ENCODE data around the gene GABARAPL2.
A peak's percentile ranks its signal among the peaks of the same experiment; 100 is the strongest.

The GABARAPL2 gene

DNA sequence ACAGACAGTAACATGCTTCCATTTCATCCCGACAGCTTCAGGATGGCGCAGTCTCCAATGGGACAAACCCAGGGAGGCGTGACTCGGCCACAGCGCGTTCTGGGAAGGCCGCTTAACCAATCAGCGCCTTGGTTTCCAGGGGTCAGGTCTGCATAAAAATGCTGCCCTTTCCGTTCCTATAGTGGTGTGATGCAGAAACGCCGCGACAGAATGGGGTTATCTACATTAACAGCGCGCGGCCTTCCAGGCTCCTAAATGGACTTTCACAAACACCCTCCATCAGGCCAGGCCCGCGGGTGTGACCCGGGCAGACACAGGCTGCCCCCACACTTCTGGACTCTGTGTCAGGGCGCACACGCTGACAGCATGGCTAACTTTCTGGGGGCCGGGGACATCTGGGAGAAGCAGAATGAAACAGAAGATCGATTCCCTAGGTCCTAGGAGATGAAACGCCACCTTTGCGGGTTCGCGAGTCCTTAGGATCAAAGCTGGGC lies 10.9 kb upstream of the GABARAPL2 start:
- DNase-seq (ENCODE audit: low read depth): peak; percentile 90

DNA sequence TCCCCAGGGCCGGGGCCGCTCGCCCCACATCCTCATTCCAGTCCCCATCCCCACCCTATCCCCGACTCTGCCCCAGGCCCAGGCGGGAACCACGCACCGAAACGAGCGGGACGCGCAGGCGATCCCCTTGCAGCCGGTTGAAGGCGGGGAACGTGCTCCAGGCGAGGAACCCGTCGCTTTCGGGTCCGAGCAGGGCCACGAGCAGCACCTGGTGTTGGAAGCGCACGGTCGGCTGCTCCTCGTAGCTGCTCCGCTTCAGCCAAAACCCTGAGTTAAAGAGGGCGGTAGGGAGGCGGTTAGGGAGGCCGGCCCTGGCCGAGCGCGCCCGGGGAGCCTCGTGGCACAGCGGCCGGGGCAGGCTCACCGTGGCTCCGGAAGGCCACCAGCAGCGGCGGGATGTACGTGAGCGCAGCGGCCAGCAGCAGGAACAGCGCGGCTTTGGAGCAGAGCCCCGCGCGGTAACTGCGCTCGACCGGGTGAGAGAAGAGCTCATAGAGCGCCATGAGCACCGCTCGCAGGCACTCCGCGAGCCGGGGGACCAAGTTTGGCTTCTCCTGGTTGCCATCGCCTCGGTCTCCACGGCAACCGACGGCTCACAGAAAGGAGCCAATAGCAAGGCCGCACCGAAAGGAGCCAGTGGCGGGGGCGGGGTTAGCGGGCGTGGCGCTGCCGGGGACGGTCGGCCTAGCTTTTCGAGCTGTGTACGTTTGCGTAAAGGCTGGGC lies 10.3 kb upstream of the GABARAPL2 start, which contains the start of gene TMEM231:
TMEM231 (minus strand) TSS at position 546 of the 724 bp plus-strand sequence; CDS start at position 503, 43 bp downstream.
- peak; percentile 95 for DNase-seq (ENCODE audit: low read depth)

DNA sequence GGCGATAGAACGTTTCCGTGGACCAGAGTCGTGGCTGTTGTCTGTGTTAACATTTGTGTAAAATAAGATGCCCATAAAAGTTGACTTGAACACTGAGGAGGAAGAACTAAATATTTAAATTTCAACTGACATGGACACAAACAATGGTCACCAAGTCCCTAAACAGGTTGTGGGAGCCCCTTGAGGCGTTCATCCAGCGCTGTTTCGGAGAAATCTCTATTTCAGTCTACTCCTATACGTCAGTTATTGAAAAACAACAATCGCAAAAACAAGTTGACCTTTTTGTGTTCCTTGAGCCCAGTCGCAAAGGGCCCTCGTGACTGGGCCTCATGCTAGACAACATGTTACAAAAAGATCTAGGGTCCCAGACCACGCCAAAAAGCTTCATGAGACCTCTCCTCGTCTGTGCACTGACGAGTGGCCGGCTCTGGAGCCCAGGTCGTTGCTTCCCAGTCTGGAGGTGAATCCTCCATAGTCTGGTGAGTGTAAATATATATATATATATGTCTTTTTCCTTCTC lies 9.7 kb upstream of the GABARAPL2 start:
- no peak for DNase-seq (ENCODE audit: low read depth)

DNA sequence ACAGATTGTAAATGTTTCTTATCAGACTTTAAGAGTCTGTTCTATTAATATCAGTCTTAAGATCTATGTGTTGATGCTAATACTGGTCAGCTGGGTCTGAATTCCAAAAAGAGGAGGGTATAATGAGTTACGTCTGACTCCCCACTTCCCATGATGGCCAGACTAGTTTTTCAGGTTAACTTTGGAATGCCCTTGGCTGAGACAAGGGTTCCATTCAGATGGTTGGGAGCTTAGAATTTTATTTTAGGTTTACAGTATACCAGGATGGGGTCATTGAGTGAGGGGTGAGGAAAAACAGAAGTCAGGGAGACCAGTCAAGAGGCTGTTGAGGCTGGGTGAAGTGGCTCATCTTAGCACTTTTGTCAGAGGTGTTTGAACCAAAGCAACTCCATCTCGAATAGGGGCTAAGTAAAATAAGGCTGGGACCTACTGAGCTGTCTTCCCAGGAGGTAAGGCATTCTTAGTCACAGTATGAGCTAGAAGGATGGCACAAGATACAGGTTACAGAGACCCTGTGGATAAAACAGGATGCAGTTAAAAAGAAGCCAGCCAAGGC lies 7.3 kb upstream of the GABARAPL2 start:
- no peak for DNase-seq (ENCODE audit: low read depth)

DNA sequence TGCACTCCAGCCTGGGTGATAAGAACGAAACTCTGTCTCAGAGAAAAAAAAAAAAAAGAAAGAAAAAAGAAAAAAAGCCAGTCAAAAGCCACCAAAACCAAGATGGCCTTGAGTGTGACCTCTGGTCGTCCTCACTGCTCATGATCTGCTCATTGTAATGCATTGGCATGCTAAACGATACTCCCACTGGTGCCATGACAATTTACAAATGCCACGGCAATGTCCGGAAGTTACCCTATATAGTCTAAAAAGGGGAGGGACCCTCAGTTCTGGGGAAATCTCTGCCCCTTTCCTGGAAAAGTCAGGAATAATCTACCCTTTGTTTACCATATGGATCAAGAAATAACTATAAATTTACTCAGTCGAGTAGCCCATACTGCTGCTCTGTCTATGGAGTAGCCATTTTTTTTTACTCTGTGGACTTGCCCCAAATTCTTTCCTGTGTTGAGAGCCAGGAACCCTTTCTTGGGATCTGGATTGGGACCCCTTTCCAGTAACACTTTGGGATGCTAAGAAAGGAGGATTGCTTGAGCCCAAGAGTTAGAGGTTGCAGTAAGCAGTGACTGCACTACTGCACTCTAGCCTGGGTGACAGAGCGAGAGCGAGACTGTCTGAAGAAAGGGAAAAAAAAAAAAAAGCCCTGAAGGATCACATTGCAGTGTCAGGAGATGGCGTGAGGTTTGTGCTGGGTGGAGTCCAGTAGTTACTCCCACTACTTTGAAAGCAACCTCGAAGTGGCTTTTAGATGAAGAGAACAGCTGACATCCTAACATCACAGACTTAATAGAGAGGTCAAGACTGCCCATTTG lies 6.4 kb upstream of the GABARAPL2 start:
- DNase-seq (ENCODE audit: low read depth): peak; percentile 78

DNA sequence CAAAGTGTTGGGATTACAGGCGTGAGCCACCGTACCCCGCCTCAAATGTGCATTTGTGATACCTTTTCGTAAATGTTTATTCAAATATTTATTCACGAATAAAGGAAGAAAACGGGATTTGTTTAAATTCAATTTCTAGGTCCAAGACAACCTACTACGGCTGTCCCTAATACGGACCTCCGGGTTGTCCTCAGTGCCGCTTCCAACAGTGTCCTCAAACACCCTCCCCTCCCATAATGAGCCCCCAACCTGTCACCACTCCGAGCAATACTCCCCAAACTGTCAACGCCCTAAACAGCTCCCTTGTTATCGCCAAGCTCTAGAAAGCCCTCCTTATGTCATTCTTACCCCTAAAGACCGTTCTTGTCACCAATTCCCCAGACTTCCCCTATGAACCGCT lies 539 bp upstream of the GABARAPL2 start:
- no peak for DNase-seq (ENCODE audit: low read depth)

DNA sequence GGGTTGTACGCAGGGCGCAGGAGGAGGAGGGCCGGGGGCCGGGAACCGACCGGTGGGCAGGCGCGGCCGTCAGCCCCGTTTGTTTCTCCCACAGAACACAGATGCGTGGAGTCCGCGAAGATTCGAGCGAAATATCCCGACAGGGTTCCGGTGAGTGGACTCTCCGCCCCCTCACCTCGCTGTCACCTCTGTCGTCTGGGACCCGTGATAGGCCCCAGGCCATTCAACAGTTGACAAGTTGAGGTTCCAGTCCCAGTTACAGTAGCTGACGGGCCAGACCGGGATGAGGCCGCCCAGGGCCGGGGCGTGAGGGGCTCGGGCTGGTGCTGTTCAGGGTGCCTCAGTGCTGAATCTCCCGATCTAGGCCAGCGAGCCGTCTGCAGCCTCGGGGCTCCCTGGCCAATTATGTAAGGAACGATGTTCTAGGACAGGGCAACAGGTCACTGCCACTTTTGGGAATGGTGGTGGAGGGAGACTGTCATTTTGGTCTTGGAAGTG lies 628 bp downstream of the GABARAPL2 start:
- peak; percentile 15 for DNase-seq (ENCODE audit: low read depth)

DNA sequence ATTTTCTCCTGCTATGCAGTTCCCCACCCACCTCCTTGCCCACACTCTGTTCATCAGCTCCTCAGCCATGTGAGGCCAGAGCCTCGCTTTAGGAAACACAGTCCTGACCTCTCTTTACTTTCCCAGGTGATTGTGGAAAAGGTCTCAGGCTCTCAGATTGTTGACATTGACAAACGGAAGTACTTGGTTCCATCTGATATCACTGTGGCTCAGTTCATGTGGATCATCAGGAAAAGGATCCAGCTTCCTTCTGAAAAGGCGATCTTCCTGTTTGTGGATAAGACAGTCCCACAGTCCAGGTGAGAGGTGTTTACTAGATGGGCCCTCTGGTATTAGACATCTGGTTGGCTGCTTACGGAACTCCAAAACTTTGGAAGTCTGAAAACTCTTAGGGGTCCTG lies 1.7 kb downstream of the GABARAPL2 start:
- no peak for DNase-seq (ENCODE audit: low read depth)

DNA sequence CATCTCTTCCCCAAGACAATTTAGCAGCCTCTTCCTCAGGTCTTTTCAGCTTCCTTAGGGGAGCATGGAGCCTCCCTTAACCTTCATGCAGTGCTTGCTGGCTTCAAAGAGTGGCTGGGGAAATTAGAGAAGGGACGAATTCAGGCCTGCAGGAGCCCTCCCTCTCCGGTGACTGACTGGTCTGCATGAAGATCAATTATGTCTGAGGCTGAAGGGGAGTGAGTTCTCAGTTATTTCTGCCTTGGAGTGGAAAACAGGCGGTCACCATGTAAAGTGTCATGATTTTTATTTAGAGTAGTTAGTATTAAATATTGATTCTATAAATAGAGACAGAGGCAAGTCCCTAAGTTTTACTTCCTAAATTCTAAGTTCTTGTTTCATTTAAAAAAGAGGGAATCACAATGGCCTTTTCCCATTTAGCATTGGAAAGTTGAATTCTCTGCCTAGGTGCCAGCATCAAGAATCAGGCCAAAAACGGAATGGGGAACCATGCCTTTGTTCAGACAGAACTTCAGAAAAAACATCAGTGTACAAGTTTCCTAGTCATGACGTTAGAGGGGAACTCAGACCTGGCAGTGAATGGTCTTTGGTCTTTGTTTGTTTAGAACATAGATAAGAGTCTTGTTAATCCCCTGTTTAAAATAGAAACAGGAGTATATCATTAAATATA lies 4.4 kb downstream of the GABARAPL2 start:
- DNase-seq (ENCODE audit: low read depth): no peak

DNA sequence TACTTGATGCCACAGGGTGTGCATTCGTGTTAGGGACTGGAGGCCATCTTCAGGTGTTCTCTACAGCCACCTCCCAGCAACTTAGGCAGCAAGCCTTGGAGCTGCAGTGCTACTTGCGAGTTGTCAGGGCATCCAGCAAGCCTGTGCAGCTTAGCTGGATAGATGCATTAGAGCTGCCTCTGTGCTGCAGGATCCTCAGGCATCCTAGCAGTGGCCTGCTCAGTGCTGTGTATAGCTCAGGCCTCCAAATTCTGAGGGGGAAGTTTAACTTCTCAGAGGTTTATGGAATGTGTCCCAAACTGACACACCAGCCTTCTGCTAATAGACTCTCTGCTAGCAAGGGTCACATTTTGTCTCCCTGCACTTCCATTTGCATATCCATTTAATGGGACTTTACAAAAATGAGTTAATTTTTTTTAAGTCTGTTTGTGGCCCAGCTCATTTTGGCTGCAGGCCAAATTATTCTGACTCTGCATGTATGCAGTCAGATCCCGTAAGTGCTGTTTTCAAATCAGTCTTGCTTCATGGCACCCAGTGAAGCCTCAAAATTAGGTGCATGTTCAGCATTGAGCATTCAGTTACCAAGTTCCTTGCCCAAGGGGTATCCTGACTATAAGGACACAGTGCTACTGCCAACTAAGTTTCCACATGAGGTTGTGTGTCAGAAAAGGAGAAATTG lies 6.8 kb downstream of the GABARAPL2 start:
- DNase-seq (ENCODE audit: low read depth): peak; percentile 24

DNA sequence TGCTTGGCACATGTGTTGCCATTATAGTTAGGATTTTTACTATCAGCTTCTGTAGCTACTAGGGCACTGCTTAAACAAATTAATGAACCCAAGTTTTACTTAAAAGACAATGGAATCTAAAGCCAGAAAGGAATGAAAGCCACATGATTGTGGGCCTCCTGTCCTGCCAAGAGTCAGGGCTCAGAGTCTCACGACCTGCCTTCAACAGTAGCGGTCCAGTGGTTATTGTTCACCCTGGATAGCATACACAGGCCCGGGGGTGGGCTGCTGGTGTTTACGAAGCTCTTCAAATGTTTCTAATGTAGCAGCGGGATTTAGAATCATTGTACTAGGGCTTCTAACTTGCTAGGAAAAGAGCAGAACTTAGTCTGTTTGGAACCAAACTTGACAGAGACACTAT lies 7.8 kb downstream of the GABARAPL2 start:
- DNase-seq (ENCODE audit: low read depth): no peak

DNA sequence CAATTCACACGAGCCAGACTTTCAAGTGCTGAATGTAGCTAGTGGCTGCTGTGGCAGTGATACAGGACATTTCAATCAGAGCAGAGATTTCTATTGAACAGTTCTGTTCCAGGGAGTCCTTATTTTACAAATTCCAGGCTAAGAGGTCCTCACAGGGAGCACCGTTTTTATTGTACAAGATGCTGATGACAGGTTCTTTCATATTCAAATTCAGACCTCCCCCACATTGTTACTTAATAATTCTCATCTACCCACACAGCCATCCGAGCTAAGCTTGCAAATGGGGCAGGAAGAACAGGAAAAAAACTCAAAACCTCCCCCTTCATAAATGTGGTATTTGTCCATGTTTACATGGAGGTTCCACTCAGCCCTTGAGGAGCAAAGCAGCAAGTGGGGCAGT lies 9.8 kb downstream of the GABARAPL2 start:
- no peak for DNase-seq (ENCODE audit: low read depth)

DNA sequence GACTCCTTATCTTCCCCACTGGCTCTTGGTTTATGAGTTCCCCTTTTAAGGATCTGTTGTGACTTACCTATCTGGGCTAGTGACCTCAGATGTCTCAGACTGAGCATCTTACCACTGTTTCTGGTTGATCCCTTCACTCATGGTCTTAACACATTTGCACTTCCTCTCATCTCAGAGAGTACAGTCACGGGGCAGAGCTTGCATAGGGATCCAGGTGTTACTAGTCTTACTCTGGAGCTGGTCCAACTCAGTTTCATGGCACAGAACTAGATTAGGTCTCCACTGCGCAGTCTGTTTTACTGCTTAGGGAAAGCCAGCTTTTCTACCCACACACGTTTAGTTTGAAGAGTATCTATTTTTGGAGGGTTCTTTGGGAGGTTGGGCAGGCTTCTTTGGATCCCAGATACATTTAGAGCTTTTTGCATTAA lies 10.2 kb downstream of the GABARAPL2 start:
- no peak for DNase-seq (ENCODE audit: low read depth)

DNA sequence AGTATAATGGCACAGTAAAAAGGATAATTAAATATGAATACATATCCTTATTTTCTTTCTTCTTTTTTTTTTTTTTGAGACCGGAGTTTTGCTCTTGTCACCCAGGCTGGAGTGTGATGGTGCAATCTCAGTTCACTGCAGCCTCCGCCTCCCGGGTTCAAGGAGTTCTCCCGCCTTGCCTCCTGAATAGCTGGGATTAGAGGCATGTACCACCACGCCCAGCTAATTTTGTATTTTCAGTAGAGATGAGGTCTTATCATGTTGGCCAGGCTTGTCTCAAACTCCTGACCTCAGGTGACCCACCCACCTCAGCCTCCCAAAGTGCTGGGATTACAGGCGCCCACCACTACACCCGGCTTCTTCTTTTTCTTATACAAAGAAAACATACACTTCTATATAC lies 12.0 kb downstream of the GABARAPL2 start:
- DNase-seq (ENCODE audit: low read depth): no peak

DNA sequence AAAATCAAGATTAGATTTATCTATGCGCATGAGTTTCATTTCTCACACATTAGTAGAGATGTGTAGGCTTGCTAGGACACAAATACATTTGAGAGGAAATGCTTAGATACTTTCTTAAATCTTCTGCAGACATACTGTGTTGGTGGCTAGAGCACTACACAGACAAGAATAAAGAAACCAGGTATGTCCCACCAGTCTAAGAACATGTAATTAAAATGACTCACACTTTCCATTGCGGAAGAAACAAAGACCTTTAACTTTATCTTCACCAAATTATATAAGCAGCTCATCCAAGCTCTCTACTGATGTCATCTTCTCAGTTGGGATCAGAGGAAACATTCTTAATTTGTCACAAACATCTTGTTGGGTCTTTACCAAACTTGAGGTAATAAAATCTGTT lies 12.5 kb downstream of the GABARAPL2 start:
- DNase-seq (ENCODE audit: low read depth): peak; percentile 6

DNA sequence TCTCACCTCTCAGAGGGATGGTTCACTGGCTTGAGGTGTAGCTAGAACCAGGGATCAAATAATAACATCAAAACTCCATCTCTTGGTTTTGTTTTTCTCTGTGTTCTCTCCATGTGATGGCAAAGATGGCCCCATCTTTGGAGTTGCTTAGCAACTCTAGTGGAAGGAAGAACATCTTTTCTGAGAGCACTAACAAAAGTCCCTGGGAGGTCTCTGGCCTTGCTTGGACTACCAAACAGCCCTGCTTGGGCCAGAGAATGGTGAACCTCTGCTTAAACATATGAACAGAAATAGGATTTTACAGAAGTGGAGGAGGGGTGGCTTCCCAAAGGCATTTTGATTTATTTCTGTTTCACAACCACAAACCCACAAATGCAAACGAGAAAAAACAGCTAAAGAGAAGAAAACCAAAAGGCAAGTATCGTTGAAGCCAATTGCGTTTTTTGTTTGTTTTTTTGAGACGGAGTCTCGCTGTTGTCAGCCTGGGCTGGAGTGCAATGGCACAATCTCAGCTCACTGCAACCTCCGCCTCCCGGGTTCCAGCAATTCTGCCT lies 13.2 kb downstream of the GABARAPL2 start:
- DNase-seq (ENCODE audit: low read depth): no peak

DNA sequence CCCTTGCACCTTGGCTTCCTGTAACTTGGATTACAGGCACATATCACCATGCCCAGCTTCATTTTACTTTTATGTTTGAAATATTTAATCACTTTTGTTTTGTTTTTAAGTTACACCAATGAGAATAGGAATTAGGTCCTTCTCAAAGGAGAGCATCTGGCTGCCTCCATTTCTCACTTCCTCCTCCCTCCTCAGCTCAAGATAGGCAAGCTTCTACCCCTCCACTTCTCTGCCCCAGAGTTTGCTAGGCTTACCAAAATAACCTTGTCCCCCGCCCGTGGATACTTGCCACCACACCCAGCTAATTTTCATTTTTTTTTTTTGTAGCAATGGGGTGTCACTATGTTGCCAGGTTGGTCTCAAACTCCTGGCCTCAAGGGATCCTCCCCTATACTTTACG lies 17.9 kb downstream of the GABARAPL2 start:
- DNase-seq (ENCODE audit: low read depth): no peak

DNA sequence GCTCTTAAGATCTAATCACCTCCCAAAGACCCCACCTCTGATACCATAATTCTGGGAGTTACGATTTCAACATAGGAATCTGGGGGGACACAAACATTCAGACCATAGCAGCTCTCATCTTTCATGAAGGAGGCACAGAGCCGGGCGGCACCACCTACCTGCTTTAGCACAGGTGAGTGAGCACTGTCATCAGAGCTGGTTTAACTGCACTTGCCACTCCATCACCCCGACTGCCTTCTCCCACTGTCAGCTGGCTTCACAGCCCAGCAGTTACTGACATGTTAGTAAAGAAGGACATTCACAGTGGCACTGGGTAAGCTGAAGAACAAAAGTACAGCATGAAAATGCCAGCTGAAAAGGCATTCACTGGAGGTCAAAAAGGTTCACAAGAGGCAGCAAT lies 22.5 kb downstream of the GABARAPL2 start:
- DNase-seq (ENCODE audit: low read depth): no peak

DNA sequence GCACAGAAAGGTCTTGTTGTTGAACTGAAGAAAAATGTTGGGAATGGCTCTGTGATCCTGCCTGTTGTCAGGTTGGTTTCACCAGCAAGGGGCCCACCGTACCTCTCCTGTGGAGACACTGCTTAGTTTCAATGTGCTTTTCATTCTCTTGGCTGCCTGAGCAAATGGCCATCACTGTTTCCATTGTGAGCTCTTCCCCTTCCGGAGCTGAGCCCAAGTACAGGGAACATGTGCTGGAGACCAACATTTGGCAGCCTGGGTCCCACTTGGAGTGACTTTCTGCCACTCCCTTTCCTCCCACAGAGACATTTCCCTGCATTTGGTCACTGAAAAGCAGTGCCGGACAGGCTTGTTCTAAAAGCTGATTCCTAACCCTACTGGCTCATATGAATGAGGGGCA lies 23.1 kb downstream of the GABARAPL2 start:
- DNase-seq (ENCODE audit: low read depth): no peak

DNA sequence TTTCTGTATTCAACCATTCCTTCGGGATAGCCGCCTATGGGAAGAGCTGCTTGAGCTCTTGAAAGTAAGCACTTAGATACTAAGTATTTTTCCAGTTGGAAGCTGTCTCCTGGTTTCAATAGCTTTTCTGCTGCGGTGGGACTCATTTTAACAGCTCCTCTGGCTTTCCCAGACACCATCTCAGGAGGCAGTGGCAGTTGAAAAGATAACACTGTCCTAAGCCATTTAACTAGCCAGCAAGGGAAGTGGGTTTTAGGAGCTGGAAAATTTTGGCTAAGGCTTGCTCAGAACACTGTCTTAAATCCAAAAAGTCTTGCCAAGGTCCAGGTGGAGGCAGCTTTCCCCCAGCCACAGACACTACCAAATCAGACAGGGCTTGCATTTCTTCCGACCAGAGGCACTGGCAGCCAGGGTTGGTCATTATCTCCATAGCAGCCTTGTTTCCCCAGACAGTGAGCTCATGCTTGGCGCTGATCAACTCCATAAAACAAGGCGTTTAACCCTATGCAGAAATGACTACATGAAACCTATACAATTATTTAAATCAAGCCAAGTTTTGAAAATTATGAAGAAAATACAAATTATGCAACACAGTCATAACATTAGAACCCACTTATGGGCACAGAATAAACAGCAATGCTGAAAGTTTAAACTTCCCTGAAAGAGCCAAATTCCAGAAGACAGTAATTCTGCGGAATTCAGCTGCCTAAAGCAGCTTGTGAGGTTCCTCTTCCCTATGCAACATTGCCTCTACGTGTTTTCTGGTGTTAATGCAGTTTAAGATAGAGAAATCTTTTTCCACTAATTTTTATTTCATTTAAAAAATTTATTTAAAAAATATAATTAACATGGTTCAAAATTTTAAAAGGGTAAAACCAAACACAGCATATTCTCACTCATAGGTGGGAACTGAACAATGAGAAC lies 25.0 kb downstream of the GABARAPL2 start:
- peak; percentile 90 for DNase-seq (ENCODE audit: low read depth)
